G401.6 (cell line): Measurements from ENCODE around the gene RHAG.

Experiments
- FAIRE-seq: peaks from 2 replicates; lab custom pipeline; 2012; peaks lifted over from hg19 to GRCh38; lab: Jason Lieb, UNC

RHAG gene

GRCh38 chr6:49564552-49564951, 72.1 kb downstream of the RHAG start:
- FAIRE-seq, result no peak

- FAIRE-seq, result no peak
These were observed 73.4 kb downstream of the RHAG start for GRCh38 chr6:49563006-49563886.

GRCh38 chr6:49558238-49558637, 78.4 kb downstream of the RHAG start:
- FAIRE-seq, result no peak

GRCh38 chr6:49557177-49557576, 79.5 kb downstream of the RHAG start:
- no peak for FAIRE-seq

GRCh38 chr6:49556429-49556837, 80.2 kb downstream of the RHAG start:
- FAIRE-seq, result no peak

GRCh38 chr6:49555951-49556350, 80.7 kb downstream of the RHAG start:
- no peak for FAIRE-seq
